GM18870 (cell line): ENCODE measurements around the gene LRRC26.

Experiments
- ATAC-seq: cut with Tn5 transposase; IDR thresholded peaks from one replicate; pipeline ENCODE4 v1.9.1; 2021; ENCODE audit warnings: moderate library complexity; ENCODE audit not compliant: unreplicated experiment

The LRRC26 gene

GRCh38 chr9:137168904-137169856 is 671 bp downstream of the LRRC26 start:
- no peak for ATAC-seq

GRCh38 chr9:137168573-137168903 is 1.3 kb downstream of the LRRC26 start:
- ATAC-seq: no peak

- ATAC-seq: no peak
These were observed 1.9 kb downstream of the LRRC26 start for GRCh38 chr9:137167747-137168572.

GRCh38 chr9:137167277-137167746 is 2.5 kb downstream of the LRRC26 start:
- no peak for ATAC-seq

- no peak for ATAC-seq
These were observed 3.2 kb downstream of the LRRC26 start for GRCh38 chr9:137166380-137167229.

GRCh38 chr9:137165250-137165836 is 4.5 kb downstream of the LRRC26 start:
- no peak for ATAC-seq

GRCh38 chr9:137164370-137165249 is 5.2 kb downstream of the LRRC26 start:
- no peak for ATAC-seq

- ATAC-seq: no peak
These were observed 6.0 kb downstream of the LRRC26 start for GRCh38 chr9:137163805-137164204.

GRCh38 chr9:137163365-137163715 is 6.5 kb downstream of the LRRC26 start:
- ATAC-seq: no peak

- ATAC-seq: no peak
These were observed 7.1 kb downstream of the LRRC26 start for GRCh38 chr9:137162505-137163364.

- ATAC-seq: no peak
These were observed 8.0 kb downstream of the LRRC26 start for GRCh38 chr9:137161558-137162486.

- ATAC-seq: no peak
These were observed 8.9 kb downstream of the LRRC26 start for GRCh38 chr9:137160716-137161557.

- no peak for ATAC-seq
These were observed 9.8 kb downstream of the LRRC26 start for GRCh38 chr9:137160054-137160425.

GRCh38 chr9:137159105-137160053 is 10.5 kb downstream of the LRRC26 start:
- no peak for ATAC-seq

GRCh38 chr9:137158625-137159024 is 11.2 kb downstream of the LRRC26 start:
- no peak for ATAC-seq
